Non-pigmented ciliary epithelial cell (primary cell): ENCODE data around the gene ANKS1A.
A peak's percentile ranks its signal among the peaks of the same experiment; 100 is the strongest.
"Not testable (repeated sequence)": the region's sequence is repeated elsewhere in the genome, so short reads cannot be mapped to it uniquely, and the experiment has no call there.

Experiments used
- DNase-seq: peaks from one replicate; pipeline ENCODE4 v3.0.0-alpha.2; 2010; ENCODE audit warnings: low read depth

The ANKS1A gene

GRCh38 chr6:34961082-34961481 lies 72.0 kb downstream of the ANKS1A start:
- no peak for DNase-seq

- DNase-seq: no peak
Observed at GRCh38 chr6:34961574-34961973, 72.5 kb downstream of the ANKS1A start.

- DNase-seq: no peak
Observed at GRCh38 chr6:34964564-34964963, 75.5 kb downstream of the ANKS1A start.

DNA sequence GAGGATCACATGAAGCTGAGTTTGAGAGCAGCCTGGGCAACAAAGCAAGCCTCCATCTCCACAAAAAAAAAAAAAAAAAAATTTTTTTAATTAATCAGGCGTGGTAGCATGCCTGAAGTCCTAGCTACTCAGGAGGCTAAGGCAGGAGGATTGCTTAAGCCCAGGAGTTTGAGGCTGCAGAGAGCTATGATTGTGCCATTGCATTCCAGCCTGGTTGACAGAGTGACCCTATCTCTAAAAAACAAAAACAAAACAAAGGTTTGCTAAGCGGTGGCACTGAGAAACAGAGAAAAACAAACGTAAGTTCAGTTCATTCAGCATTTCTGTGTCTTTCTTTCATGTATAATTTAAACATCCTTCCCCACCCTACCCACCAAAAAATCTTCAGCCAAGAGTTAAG lies 78.4 kb downstream of the ANKS1A start:
- DNase-seq: no peak

DNA sequence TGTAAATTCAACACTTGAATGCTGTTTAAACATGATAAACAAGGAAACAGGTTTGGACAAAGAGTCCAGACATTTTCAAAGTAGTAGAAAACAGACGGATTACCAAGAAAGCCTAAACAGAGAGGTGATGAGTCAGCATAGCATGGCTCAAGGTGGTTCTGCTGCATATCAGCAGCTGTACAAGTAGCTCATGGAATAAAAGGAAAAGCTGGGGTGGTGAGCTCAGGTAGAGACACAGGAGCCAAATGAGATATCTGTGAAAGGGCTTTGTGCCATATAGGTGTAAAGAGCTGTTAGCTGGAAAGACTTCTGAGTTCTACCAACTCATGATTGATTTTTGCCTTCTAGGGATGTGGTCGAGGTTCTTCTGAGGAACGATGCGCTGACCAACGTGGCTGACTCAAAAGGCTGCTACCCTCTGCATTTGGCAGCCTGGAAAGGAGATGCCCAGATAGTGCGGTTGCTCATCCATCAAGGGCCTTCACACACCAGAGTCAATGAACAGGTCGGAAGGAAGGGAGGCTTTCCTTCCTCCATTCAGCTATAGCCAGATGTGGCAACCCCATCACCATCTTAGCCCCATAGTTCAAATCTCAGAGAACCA lies 80.7 kb downstream of the ANKS1A start:
- no peak for DNase-seq

GRCh38 chr6:34970488-34970887 lies 81.4 kb downstream of the ANKS1A start:
- no peak for DNase-seq

DNA sequence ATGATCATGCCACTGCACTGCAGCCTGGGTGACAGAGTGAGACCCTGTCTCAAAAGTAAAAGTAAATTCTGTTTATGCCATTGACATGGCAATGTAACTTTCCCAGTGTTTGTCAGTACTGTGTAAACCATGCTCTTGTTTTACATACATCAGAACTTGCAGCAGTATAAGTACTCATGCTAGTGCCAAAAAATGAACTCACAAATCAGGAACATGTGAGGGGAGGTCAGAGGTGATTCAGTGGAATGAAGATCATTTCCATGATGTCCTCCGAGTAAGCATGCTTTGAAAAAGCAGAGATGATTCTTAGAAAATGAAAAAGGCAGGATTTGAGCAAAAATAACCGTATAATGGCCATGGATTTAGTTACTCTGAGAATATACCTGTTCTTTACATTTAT lies 81.9 kb downstream of the ANKS1A start:
- DNase-seq: peak; percentile 27

DNA sequence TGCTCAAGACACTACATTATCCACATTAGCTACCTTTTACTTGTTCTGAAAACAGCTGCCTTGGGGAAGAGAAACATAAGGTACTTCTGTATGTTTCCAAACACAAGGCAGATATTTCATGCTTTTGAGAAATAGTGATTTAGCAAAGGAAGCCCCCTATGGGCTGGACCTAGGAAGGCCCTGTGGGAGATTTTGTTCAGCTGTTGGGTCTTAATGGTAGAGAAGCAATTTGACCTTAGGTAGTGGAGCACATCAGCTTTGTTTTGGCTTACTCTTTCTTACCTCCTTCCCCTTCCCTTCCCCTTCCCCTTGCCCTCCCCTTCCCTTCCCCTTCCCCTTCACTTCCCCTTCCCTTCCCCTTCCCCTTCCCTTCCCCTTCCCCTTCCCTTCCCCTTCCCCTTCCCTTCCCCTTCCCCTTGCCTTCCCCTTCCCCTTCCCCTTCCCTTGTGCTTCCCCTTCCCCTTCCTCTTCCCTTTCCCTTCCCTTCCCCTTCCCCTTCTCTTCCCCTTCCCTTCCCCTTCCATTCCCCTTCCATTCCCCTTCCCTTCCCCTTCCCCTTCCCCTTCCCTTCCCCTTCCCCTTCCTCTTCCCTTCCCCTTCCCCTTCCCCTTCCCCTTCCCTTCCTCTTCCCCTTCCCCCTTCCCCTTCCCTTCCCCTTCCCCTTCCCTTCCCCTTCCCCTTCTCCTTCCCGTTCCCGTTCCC lies 84.6 kb downstream of the ANKS1A start:
- DNase-seq: no peak

- DNase-seq: no peak
Observed at GRCh38 chr6:34974249-34974642, 85.2 kb downstream of the ANKS1A start.

- no peak for DNase-seq
Observed at GRCh38 chr6:34976239-34976638, 87.2 kb downstream of the ANKS1A start.

GRCh38 chr6:34979218-34979617 lies 90.2 kb downstream of the ANKS1A start:
- no peak for DNase-seq

GRCh38 chr6:34979994-34980393 lies 90.9 kb downstream of the ANKS1A start:
- no peak for DNase-seq

DNA sequence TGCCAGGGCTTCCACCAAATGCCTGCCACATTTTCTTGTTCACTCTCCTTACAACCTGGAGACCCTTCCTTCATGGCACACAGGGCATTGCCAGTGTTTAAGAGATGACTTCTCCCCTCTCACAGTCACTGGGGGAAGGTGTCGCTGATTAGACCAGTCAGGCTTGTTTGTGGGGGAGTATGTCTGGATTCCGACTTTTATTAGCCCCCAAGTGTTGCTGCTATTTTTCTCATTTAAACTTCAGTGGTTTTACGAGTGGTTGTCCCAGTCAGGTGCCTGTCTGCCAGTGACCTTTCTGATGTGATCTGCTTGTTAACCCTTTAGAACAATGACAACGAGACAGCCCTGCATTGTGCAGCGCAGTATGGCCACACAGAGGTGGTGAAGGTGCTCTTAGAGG lies 92.3 kb downstream of the ANKS1A start:
- DNase-seq: no peak

GRCh38 chr6:34981951-34982350 lies 92.9 kb downstream of the ANKS1A start:
- no peak for DNase-seq

GRCh38 chr6:34982424-34982852 lies 93.4 kb downstream of the ANKS1A start:
- DNase-seq: no peak

DNA sequence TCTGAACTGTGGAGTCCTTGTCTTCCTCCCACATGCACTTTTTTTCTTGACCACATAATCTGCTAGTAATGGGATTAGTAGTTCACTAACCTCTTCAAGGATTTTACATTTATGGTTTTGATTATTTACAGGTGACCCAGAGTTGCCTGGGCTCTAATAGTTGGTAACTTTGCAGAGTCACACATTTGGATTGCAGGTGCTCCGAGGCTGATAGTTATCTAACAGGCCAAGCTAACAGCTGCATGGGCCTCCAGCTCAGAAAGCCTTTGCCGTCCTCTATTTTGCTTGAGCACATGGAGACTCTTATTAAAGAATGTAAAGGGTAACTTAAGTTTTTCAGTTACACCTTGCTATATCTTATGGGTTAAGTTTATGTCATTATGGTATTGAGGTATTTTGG lies 95.4 kb downstream of the ANKS1A start:
- DNase-seq: no peak

DNA sequence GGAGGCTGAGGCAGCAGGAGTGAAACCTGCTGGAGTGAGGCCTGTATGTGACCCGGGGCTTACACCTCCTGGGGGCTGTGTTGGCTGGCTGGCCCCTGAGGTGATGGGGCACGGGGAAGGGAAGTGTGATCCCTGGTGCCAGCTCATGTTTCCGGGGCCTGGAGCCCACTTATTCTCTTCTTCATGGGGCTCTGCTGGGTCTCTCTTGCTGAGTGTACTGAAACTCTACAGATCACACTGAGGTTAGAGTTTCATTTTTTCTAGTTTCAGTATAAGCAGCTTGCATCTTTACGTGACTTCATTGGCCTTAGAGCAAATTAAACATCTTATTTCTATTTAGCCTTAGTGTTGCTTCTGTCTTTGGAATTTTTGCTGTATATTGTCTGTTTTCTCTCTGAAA lies 96.2 kb downstream of the ANKS1A start:
- DNase-seq: no peak

DNA sequence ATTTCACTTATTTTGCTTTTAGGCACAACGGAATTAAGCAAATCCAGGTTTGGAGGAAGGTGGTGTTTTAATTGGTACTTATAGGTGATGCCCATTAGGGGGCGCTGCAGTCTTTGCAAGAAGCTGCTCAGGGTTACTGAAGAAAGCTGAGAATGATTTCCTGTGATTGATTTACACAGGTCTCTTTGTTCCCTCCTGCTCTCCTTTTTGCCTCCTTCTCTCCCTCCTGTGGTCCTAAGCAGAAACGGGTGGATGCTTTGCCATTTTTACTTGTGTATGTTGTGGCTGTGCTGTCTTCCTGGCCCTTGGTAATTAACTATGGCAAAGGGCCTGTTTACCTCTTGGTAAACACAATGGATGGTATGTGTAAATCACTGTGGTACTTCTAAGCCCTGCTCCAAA lies 97.8 kb downstream of the ANKS1A start:
- DNase-seq: peak; percentile 51

GRCh38 chr6:34987506-34987905 lies 98.5 kb downstream of the ANKS1A start:
- DNase-seq: no peak

GRCh38 chr6:34990971-34991560 lies 102.0 kb downstream of the ANKS1A start:
- no peak for DNase-seq

DNA sequence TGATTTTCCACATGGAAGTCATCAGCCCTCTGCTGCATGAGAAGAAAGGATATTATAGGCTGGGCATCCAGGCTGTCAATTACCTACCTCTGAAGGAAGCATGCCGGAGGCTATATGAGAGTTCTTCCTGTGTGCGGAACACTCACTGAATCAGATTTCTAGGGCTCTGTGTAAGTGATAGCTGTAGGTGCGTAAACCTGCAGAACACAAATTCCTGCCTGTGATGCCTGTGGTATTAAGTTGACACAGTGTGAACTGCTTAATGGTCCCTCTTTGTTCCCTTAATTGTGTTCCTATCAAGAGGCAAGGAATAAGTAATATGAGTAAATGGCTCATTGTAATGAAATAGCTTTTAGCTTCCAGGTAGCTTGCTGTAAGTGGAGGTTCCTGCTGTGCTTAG lies 103.3 kb downstream of the ANKS1A start:
- DNase-seq: no peak

GRCh38 chr6:34993213-34993612 lies 104.2 kb downstream of the ANKS1A start:
- DNase-seq: no peak

- DNase-seq: no peak
Observed at GRCh38 chr6:34994693-34995092, 105.6 kb downstream of the ANKS1A start.

- not testable (repeated sequence) for DNase-seq
Observed at GRCh38 chr6:34998417-34998816, 109.4 kb downstream of the ANKS1A start.
